Activated CD8-positive, alpha-beta T cell treated with anti-CD3 and anti-CD28 coated beads for 36 hours (primary cell): ENCODE results near the gene CYFIP2. TPM values are rescaled to one million over a fixed set of nuclear protein-coding genes. Genes with fewer than 3 reads are reported as not detected.
A peak's percentile ranks its signal among the peaks of the same experiment; 100 is the strongest.

Source experiments
- ATAC-seq: fragments of 200-7000 bp; cut with Tn5 transposase; one replicate; pipeline ENCODE4 v1.10.0; 2021; ENCODE audit warnings: mild to moderate bottlenecking, moderate library complexity
- CTCF ChIA-PET: fragments of 350-600 bp; sonication (Branson Sonifier 250); formaldehyde crosslinking; loops from one replicate; lab custom pipeline; 2021; ENCODE audit warnings: antibody characterized with exemption; lab: Charles Lee
- POLR2A ChIA-PET: fragments of 350-600 bp; sonication (Branson Sonifier 250); formaldehyde crosslinking; loops from one replicate; lab custom pipeline; 2021; ENCODE audit warnings: antibody characterized with exemption; lab: Charles Lee
- DNase-seq: peaks from one replicate; pipeline ENCODE4 v3.0.0-alpha.2; 2020
- H3K27ac Mint-ChIP-seq: one replicate; pipeline ENCODE4 v1.8.0; 2021; ENCODE audit warnings: mild to moderate bottlenecking, mixed read lengths
- H3K27me3 Mint-ChIP-seq: one replicate; pipeline ENCODE4 v1.8.0; 2021; ENCODE audit warnings: mixed read lengths
- H3K36me3 Mint-ChIP-seq: one replicate; pipeline ENCODE4 v1.8.0; 2021; ENCODE audit warnings: low read depth, mixed read lengths
- H3K4me1 Mint-ChIP-seq: one replicate; pipeline ENCODE4 v1.8.0; 2021; ENCODE audit warnings: low read depth, mixed read lengths
- H3K4me3 Mint-ChIP-seq: one replicate; pipeline ENCODE4 v1.8.0; 2021; ENCODE audit warnings: mild to moderate bottlenecking, moderate library complexity, mixed read lengths
- H3K9me3 Mint-ChIP-seq: one replicate; pipeline ENCODE4 v1.8.0; 2021; ENCODE audit warnings: mixed read lengths
- CTCF ChIP-seq: fragments of 200-600 bp; IDR thresholded peaks from one replicate; pipeline ENCODE4 v1.8.0; 2022; ENCODE audit warnings: antibody characterized with exemption, mild to moderate bottlenecking
- intact Hi-C: fragments of 100-400 bp; cut with micrococcal nuclease; formaldehyde crosslinking; loops from one replicate; pipeline ENCODE4 v1.10.0; 2022
- total RNA-seq, 2 experiments: library from RNA; stranded (reverse); gene quantifications; one replicate each; pipeline ENCODE4 v1.2.3, GENCODE V29; 2021

CYFIP2 gene
- total RNA-seq, 2 experiments from 2014 or later, result 350 to 351 TPM

- Mint-ChIP-seq H3K9me3 (no peaks in the 10 kb centered on the region), H3K27ac (no peak overlapping the region), H3K4me3 (no peak overlapping the region), H3K36me3 (peaks cover 21% of the 10 kb centered on the region), H3K27me3 (no peaks in the 10 kb centered on the region), H3K4me1 (peaks cover 65% of the 10 kb centered on the region)
- no peak for TF ChIP-seq CTCF
- POLR2A ChIA-PET, result interaction anchor here (0.7 to 8.5 kb wide), 4 partner anchors 8 to 48 kb away, joined by 3 to 98 read pairs (median 6); no protein-coding TSS in a partner anchor
- ATAC-seq (no peak), DNase-seq (no peak)
- CTCF ChIA-PET, result interaction anchor here (1.0 to 5.0 kb wide), 8 partner anchors 10 to 115 kb away, joined by 3 to 38 read pairs (median 4); no protein-coding TSS in a partner anchor
- intact Hi-C loops, result no loop called here
Measured at GRCh38 chr5:157263496-157264090, 2.3 kb upstream of the CYFIP2 start.

GRCh38 chr5:157266286-157267007, 524 bp downstream of the CYFIP2 start:
- no peaks in the 10 kb centered on the region for H3K27me3 Mint-ChIP-seq
- H3K9me3 Mint-ChIP-seq, result no peaks in the 10 kb centered on the region
- peaks cover 66% of the 10 kb centered on the region for H3K4me1 Mint-ChIP-seq
- TF ChIP-seq CTCF, result peak; percentile 26
- peak overlapping the region; percentile 83 for H3K4me3 Mint-ChIP-seq
- H3K36me3 Mint-ChIP-seq, result peaks cover 46% of the 10 kb centered on the region
- peak overlapping the region; percentile 95 for H3K27ac Mint-ChIP-seq
- intact Hi-C loops, result loop anchor here (5.0 kb wide), 1 partner anchor 119 kb away; no protein-coding TSS in a partner anchor
- ChIA-PET POLR2A (interaction anchor here (0.6 to 8.5 kb wide), 18 partner anchors 10 to 86 kb away, joined by 3 to 98 read pairs (median 4); partner anchors contain the start of gene ITK), CTCF (interaction anchor here (1.2 to 5.0 kb wide), 5 partner anchors 10 to 117 kb away, joined by 3 to 38 read pairs (median 8); no protein-coding TSS in a partner anchor)
- peak; percentile 21 for ATAC-seq
- DNase-seq, result peak; percentile 76

- peak overlapping the region; percentile 95 for H3K27ac Mint-ChIP-seq
- POLR2A ChIA-PET, result interaction anchor here (0.6 to 8.5 kb wide), 21 partner anchors 9 to 278 kb away, joined by 3 to 98 read pairs (median 4); partner anchors contain the start of genes ITK and MED7
- no peaks in the 10 kb centered on the region for H3K9me3 Mint-ChIP-seq
- CTCF ChIA-PET, result interaction anchor here (0.7 to 5.0 kb wide), 8 partner anchors 10 to 118 kb away, joined by 3 to 38 read pairs (median 6); partner anchors contain the start of gene ITK
- peak overlapping the region; percentile 83 for H3K4me3 Mint-ChIP-seq
- DNase-seq (no peak), ATAC-seq (no peak)
- H3K4me1 Mint-ChIP-seq, result peaks cover 69% of the 10 kb centered on the region
- H3K27me3 Mint-ChIP-seq, result no peaks in the 10 kb centered on the region
- intact Hi-C loops, result loop anchor here (5.0 kb wide), 1 partner anchor 120 kb away; no protein-coding TSS in a partner anchor
- no peak for TF ChIP-seq CTCF
- peaks cover 52% of the 10 kb centered on the region for H3K36me3 Mint-ChIP-seq
Measured at GRCh38 chr5:157267025-157267424, 1.1 kb downstream of the CYFIP2 start.

GRCh38 chr5:157267761-157268480, 2.0 kb downstream of the CYFIP2 start:
- peaks cover 72% of the 10 kb centered on the region for H3K4me1 Mint-ChIP-seq
- no peak for ATAC-seq
- H3K27me3 Mint-ChIP-seq, result no peaks in the 10 kb centered on the region
- peak overlapping the region; percentile 83 for H3K4me3 Mint-ChIP-seq
- intact Hi-C loops, result loop anchor here (5.0 kb wide), 1 partner anchor 121 kb away; no protein-coding TSS in a partner anchor
- ChIA-PET POLR2A (interaction anchor here (0.6 to 8.5 kb wide), 19 partner anchors 12 to 277 kb away, joined by 3 to 98 read pairs (median 5); partner anchors contain the start of genes ITK and MED7), CTCF (interaction anchor here (0.7 to 2.4 kb wide), 8 partner anchors 9 to 119 kb away, joined by 3 to 14 read pairs (median 4); partner anchors contain the start of gene ITK)
- no peak for DNase-seq
- peak overlapping the region; percentile 95 for H3K27ac Mint-ChIP-seq
- H3K36me3 Mint-ChIP-seq, result peaks cover 56% of the 10 kb centered on the region
- H3K9me3 Mint-ChIP-seq, result no peaks in the 10 kb centered on the region
- no peak for TF ChIP-seq CTCF
